ENCODE data around the gene CLPTM1. TPM values are rescaled to one million over a fixed set of nuclear protein-coding genes. Genes with fewer than 3 reads are reported as not detected.

CLPTM1 gene
- total and polyA plus RNA-seq, 5 donors: 81.4 to 106 (median 85.8) TPM

DNA sequence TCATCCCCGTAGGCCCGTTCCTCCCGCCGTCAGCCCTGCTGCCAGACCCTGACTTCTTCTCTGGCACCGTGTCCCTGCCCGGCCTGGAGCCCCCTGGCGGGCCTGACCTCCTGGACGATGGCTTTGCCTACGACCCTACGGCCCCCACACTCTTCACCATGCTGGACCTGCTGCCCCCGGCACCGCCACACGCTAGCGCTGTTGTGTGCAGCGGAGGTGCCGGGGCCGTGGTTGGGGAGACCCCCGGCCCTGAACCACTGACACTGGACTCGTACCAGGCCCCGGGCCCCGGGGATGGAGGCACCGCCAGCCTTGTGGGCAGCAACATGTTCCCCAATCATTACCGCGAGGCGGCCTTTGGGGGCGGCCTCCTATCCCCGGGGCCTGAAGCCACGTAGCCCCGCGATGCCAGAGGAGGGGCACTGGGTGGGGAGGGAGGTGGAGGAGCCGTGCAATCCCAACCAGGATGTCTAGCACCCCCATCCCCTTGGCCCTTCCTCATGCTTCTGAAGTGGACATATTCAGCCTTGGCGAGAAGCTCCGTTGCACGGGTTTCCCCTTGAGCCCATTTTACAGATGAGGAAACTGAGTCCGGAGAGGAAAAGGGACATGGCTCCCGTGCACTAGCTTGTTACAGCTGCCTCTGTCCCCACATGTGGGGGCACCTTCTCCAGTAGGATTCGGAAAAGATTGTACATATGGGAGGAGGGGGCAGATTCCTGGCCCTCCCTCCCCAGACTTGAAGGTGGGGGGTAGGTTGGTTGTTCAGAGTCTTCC is 82.4 kb downstream of the CLPTM1 start:
- no peak for ATAC-seq
- H3K27me3 ChIP-seq (ENCODE audit: control insufficient read depth, insufficient read depth): no peaks in the 10 kb centered on the region
- intact Hi-C loops (cut with DNase I): no loop called here
- 92% methylated on average over 37 of the region's 37 CpGs for WGBS
- no peak overlapping the region for H3K4me3 ChIP-seq (ENCODE audit: low read length)
- no peak overlapping the region for H3K27ac ChIP-seq (ENCODE audit: low read length)
- peaks cover 4% of the 10 kb centered on the region for H3K4me1 ChIP-seq (ENCODE audit: control insufficient read depth, insufficient read depth, low read length)
- DNase-seq: peak in 1 of 3 donors; percentile 63
- no peaks in the 10 kb centered on the region for H3K9me3 ChIP-seq (ENCODE audit: control insufficient read depth, low read length)

DNA sequence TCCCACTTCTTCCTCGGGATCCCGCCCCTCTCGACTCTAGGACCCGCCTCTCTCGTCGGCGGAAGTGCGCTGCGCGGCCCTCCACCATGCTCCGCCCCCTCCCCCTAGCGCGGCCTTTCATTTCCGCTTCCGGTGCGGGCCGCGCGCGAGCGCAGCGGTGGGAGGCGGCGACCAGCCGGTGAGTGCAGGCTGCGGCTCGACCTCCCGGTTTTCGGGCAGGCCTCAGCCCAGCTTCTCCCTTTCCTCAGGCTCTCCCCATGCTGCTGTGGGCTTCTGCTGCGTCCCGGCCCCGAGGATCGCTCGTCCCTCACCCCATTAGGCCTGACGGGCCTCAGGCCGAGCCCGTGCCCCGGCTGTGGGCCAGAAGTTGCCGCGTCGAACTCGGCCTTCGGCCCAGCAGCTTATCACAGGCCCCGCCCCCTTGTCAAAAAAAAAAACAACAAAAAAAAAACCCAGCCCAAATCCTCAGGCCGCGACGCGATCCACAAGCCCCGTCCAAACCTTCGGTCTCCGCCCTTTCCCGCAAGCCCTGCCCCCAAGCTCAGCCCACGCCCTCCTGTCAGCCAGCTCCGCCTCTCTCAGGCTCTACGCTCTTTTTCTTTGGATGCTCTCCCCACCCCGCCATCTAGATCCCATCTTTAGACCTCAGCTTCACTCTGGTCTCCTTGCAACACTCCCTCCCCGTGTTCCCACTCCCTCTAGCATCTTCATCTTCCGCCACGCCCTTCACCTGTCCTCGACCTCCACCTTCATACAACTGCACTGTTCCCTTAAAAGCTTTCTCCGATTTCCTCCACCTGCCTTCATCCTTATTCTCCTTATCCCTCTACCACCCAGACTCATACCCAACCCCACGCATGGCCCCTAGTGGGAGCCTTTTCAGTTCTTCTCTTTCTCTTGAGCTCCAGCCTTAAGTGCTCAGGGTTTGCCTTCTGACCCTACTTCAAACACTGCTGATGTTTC is 84.0 kb downstream of the CLPTM1 start, which contains the start of gene CLASRP:
Gene CLASRP, plus strand, starts transcription at position 115 of the 963 bp plus-strand sequence. CDS start 1,168 bp downstream, outside the sequence.
- peak; percentile 93 to 97 (median 97) for DNase-seq
- peaks cover 4% of the 10 kb centered on the region for H3K4me1 ChIP-seq (ENCODE audit: control insufficient read depth, insufficient read depth, low read length)
- peak; percentile 98 to 99 for ATAC-seq
- peak within 1 kb of the TSS; percentile 96 for H3K27ac ChIP-seq (ENCODE audit: low read length)
- WGBS: 3% methylated on average over 62 of the region's 62 CpGs
- intact Hi-C loops (cut with DNase I): no loop called here
- no peaks in the 10 kb centered on the region for H3K9me3 ChIP-seq (ENCODE audit: control insufficient read depth, low read length)
- H3K4me3 ChIP-seq (ENCODE audit: low read length): peak within 1 kb of the TSS; percentile 85
- no peaks in the 10 kb centered on the region for H3K27me3 ChIP-seq (ENCODE audit: control insufficient read depth, insufficient read depth)

DNA sequence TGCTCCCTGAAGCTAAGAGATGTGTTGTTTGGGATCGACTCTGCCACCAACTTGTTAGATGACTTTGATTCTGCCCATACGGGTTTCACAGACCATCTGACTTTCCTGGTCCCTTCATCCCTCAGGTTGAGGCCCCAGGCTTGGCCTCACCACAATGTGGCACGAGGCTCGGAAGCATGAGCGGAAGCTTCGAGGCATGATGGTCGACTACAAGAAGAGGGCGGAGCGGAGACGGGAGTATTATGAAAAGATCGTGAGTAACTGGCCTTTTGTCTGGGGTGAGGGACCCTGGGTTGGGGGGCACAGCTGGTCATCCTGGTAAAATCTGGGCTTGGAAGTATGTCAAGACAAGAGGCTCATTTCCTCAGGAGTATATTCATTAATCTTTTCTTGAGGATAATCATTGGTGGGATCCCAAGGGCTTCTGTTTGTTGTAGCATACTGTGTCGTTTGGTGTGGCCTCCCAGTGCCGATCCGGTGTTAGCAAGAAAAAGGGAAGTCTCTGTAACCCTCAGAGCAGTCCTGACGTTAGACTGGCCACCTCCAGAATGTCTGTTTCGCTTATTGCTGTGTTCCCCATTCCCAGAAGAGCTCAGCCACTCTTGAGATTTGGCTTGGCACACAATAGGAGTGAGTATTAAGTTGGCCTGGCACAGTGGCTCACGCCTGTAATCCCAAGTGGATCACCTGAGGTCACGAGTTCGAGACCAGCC is 85.0 kb downstream of the CLPTM1 start:
- intact Hi-C loops (cut with DNase I): no loop called here
- WGBS: 72% methylated on average over 19 of the region's 19 CpGs
- H3K4me3 ChIP-seq (ENCODE audit: low read length): peak overlapping the region; percentile 85
- H3K4me1 ChIP-seq (ENCODE audit: control insufficient read depth, insufficient read depth, low read length): peaks cover 4% of the 10 kb centered on the region
- no peaks in the 10 kb centered on the region for H3K9me3 ChIP-seq (ENCODE audit: control insufficient read depth, low read length)
- H3K27ac ChIP-seq (ENCODE audit: low read length): no peak overlapping the region
- ATAC-seq (no peak), DNase-seq (no peak)
- H3K27me3 ChIP-seq (ENCODE audit: control insufficient read depth, insufficient read depth): no peaks in the 10 kb centered on the region

DNA sequence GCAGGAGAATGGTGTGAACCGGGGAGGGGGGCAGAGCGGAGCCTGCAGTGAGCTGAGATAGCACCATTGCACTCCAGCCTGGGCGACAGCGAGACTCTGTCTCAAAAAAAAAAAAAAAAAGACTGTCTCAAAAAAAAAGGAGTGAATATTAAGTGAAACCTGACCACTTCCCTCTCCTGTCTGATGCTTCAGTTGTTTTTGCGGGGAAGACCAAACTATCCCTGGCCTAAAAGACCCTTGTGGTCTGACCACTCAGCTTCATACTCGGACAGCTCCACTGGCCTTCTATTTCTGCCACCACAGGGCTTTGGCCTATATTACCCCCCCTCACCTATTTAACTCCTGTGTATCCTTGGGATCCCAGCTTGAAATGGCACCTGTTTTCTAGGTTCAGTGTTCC is 85.9 kb downstream of the CLPTM1 start:
- peaks cover 4% of the 10 kb centered on the region for H3K4me1 ChIP-seq (ENCODE audit: control insufficient read depth, insufficient read depth, low read length)
- 79% methylated on average over 6 of the region's 6 CpGs for WGBS
- H3K27ac ChIP-seq (ENCODE audit: low read length): no peak overlapping the region

More for the DNA sequence above, 85.9 kb downstream of the CLPTM1 start:
- intact Hi-C loops (cut with DNase I): no loop called here
- Histone ChIP-seq H3K27me3 (ENCODE audit: control insufficient read depth, insufficient read depth) (no peaks in the 10 kb centered on the region), H3K9me3 (ENCODE audit: control insufficient read depth, low read length) (no peaks in the 10 kb centered on the region), H3K4me3 (ENCODE audit: low read length) (no peak overlapping the region)
- ATAC-seq (no peak), DNase-seq (no peak)

Other genes with a start within 250 kb of the CLPTM1 start
- 10 to 100 TPM; 14.9 to 39.4 (median 17.9) TPM for gene BCL3, start 206.7 kb upstream of the CLPTM1 start, total RNA-seq
- gene BCL3, start 206.7 kb upstream of the CLPTM1 start, polyA plus RNA-seq: 25.8 TPM
- gene CBLC, start 177.5 kb upstream of the CLPTM1 start, total RNA-seq: not detected
- not detected for gene CBLC, start 177.5 kb upstream of the CLPTM1 start, polyA plus RNA-seq
- 100 to 1,000 TPM in 1 of 4 donors, 10 to 100 TPM in 3; 69.9 to 130 (median 80.1) TPM for gene BCAM, start 146.3 kb upstream of the CLPTM1 start, total RNA-seq
- gene BCAM, start 146.3 kb upstream of the CLPTM1 start, polyA plus RNA-seq: 107 TPM
- 100 to 1,000 TPM in 1 of 4 donors, 10 to 100 TPM in 3; 47.8 to 106 (median 57.5) TPM for gene NECTIN2, start 109.1 kb upstream of the CLPTM1 start, total RNA-seq
- gene NECTIN2, start 109.1 kb upstream of the CLPTM1 start, polyA plus RNA-seq: 44.2 TPM
- 10 to 100 TPM; 36.7 to 51.4 (median 46.8) TPM for gene TOMM40, start 64.1 kb upstream of the CLPTM1 start, total RNA-seq
- gene TOMM40, start 64.1 kb upstream of the CLPTM1 start, polyA plus RNA-seq: 38.5 TPM
- 10 to 100 TPM; 28.6 to 86.2 (median 82.2) TPM for gene APOE, start 49.6 kb upstream of the CLPTM1 start, total RNA-seq
- 109 TPM for gene APOE, start 49.6 kb upstream of the CLPTM1 start, polyA plus RNA-seq
- 1 to 10 TPM; 3.1 to 10.0 (median 6.2) TPM for gene APOC1, start 40.8 kb upstream of the CLPTM1 start, total RNA-seq
- 15.4 TPM for gene APOC1, start 40.8 kb upstream of the CLPTM1 start, polyA plus RNA-seq
- not detected for gene APOC4, start 13.1 kb upstream of the CLPTM1 start, total RNA-seq
- not detected for gene APOC4, start 13.1 kb upstream of the CLPTM1 start, polyA plus RNA-seq
- not detected for gene APOC2, start 9.3 kb upstream of the CLPTM1 start, total RNA-seq
- gene APOC2, start 9.3 kb upstream of the CLPTM1 start, polyA plus RNA-seq: 0.68 TPM
- gene RELB, start 46.1 kb downstream of the CLPTM1 start, total RNA-seq: 1 to 10 TPM; 2.3 to 6.5 (median 3.3) TPM
- gene RELB, start 46.1 kb downstream of the CLPTM1 start, polyA plus RNA-seq: 2.4 TPM
- gene CLASRP, start 83.7 kb downstream of the CLPTM1 start, total RNA-seq: 10 to 100 TPM; 34.3 to 36.7 (median 36.1) TPM
- 36.8 TPM for gene CLASRP, start 83.7 kb downstream of the CLPTM1 start, polyA plus RNA-seq
- gene ZNF296, start 121.1 kb downstream of the CLPTM1 start, total RNA-seq: under 1 TPM in 3 of 4 donors, not detected in 1; 0.25 to 0.35 (median 0.29) TPM
- gene ZNF296, start 121.1 kb downstream of the CLPTM1 start, polyA plus RNA-seq: 0.25 TPM
- 10 to 100 TPM; 10.9 to 15.0 (median 12.8) TPM for gene GEMIN7, start 123.9 kb downstream of the CLPTM1 start, total RNA-seq
- 27.9 TPM for gene GEMIN7, start 123.9 kb downstream of the CLPTM1 start, polyA plus RNA-seq
- 10 to 100 TPM; 16.5 to 24.9 (median 18.9) TPM for gene PPP1R37, start 137.8 kb downstream of the CLPTM1 start, total RNA-seq
- gene PPP1R37, start 137.8 kb downstream of the CLPTM1 start, polyA plus RNA-seq: 23.4 TPM
- under 1 TPM in 1 of 4 donors, not detected in 3; 0.06 TPM for gene NKPD1, start 205.6 kb downstream of the CLPTM1 start, total RNA-seq
- 0.07 TPM for gene NKPD1, start 205.6 kb downstream of the CLPTM1 start, polyA plus RNA-seq
- 10 to 100 TPM; 15.2 to 19.4 (median 17.2) TPM for gene TRAPPC6A, start 222.9 kb downstream of the CLPTM1 start, total RNA-seq
- 26.5 TPM for gene TRAPPC6A, start 222.9 kb downstream of the CLPTM1 start, polyA plus RNA-seq
- 1 to 10 TPM; 3.8 to 8.2 (median 6.2) TPM for gene BLOC1S3, start 223.4 kb downstream of the CLPTM1 start, total RNA-seq
- 2.4 TPM for gene BLOC1S3, start 223.4 kb downstream of the CLPTM1 start, polyA plus RNA-seq